Epidermal melanocyte (primary cell): ENCODE results near the gene KCNQ4.

ENCODE experiments used
- DNase-seq: peaks from one replicate; pipeline ENCODE4 v3.0.0; 2011; ENCODE audit warnings: low spot score; ENCODE audit not compliant: insufficient read length

Gene KCNQ4

GRCh38 chr1:40887652-40888051 lies 104.1 kb downstream of the KCNQ4 start:
- DNase-seq, result no peak
